8988T (cell line): Measurements from ENCODE around the gene NIM1K.
A peak's percentile ranks its signal among the peaks of the same experiment; 100 is the strongest.
"Not testable (repeated sequence)": the region's sequence is repeated elsewhere in the genome, so short reads cannot be mapped to it uniquely, and the experiment has no call there.

ENCODE experiments used
- DNase-seq: peaks from one replicate; pipeline ENCODE4 v3.0.0; 2011

NIM1K gene

DNA sequence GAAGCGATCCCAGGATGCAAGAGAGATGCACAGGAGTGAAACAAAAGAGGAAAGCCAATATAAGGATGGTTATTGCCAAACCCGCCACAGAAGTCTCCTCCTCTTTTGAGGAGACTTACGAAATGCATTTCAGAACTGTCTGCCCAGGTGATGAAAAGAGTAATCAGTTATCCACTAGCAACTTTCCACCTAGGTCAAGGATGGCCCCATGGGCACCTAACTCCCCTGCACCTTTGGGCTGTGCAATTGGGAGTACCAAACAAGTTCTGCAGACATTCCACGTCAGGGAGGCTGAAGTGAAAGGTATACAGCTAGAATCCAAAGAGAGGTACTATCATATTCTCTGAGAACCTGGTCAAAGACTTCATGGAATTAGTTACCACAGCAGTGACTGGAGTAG, 95.5 kb downstream of the NIM1K start:
- DNase-seq = no peak

DNA sequence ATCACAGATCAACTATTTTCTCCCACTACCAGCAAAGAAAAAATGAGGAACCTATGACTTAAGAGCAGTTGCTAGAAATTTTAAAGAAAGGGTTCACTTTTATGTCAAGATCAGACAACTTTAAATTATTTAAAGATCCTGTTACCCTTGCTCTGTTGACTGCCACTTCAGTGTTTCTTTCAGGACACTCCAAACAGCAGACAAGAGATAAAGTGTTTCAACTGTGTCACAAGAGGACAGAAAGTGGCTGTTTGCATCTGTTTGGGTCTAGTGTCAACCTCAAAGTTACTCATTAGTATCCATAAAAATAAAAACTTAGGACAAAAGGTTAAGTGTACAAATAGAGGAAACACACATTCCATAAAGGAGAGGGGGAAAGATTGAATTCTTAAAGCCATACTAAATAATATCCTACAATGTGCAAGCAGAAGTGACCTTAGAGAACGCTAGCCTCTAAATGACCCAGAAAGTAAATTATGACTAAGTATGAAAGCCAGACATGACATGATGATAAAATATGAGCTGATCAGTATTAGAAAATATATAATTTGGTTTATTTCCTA, 96.3 kb downstream of the NIM1K start:
- no peak for DNase-seq

DNA sequence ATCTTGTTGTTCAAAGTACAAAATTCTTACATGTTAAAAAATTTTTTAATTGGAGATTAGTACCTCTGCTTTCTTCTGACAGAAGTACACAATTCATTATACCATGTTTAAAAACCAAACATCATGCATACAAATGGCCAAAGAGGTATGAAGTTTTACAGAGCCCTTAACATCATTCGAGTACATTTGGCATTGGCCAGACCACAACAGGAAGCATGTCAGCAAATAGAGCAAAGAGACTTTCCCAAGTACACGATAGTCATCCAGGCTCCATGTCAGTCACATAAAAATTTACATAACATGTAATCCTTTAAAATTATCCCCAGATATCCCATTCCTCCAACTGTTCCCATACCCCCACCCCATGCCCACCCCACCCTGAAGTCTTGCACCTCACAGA, 98.7 kb downstream of the NIM1K start:
- DNase-seq = no peak

DNA sequence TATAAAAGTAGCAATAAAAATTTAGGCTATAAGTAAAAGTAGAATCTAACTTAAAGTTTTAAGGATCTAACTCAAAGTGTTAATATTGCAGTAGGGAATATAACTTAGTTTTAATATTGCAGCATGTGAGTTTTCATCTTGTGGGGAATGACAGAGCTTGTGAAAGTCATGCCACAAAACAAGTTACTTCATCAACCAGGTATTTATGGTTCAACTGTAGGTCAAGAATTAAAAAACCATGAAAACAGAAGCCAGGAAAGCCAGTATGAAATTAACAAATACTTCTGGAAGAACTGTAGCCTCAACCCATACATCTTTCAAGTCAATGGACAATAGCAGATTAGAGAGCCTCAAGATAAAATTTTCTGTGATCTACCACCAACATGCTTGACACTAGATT, 102.2 kb downstream of the NIM1K start:
- no peak for DNase-seq

DNA sequence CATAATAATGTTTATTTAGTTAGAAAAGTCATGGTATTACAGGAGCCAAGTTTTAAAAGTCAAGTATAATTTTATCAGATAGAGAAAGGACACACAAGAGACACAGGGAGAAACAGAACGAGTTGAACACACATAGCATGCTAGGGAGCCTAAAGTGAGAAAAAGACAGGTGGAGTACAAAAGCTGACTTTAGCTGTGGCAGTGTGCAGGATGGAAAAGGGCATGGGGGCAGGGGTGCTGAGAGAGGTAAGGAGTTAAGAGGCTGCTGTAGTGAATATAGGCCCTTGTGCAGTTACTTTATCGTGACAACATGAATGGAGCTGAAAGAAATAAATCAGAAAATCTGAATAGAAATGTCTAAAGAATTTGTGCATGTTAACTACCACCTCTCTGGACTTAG, 103.2 kb downstream of the NIM1K start:
- no peak for DNase-seq

DNA sequence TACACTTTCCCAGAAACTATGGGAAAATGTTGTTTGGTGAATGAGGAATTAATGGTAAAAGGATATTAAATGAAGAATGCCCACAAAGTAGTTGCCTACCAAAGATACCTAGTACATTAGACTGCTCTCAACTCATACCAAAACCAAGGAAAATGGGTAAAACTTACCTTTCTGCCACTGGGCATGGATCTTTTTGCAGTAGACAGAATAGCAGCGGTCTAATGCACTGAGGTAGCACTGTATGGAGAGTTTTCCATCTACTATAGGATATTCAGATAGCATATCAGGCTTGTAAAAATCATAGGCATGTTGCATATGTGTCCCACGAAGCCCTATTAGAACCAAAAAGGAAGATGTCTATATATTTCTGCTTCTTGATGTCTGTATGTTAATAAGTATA, 104.8 kb downstream of the NIM1K start:
- DNase-seq = no peak

DNA sequence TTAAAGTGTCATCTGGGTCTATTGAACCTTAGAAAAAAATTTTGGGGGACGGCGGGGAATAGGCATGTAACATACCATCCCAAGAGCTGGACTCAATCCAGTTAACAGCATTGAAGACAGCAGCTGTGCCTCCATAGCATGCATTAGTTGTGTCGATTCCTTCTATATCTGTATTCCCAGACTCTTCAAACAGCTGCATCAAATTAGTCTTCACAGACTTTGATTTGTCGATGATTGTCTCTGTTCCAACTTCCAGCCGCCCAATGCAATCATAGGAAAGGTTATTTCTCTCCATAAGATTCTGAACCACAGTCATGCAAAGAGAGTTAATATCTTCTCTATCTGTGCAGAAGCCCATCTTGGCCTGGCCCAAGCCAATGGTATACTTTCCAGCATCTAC, 106.4 kb downstream of the NIM1K start:
- DNase-seq = no peak

DNA sequence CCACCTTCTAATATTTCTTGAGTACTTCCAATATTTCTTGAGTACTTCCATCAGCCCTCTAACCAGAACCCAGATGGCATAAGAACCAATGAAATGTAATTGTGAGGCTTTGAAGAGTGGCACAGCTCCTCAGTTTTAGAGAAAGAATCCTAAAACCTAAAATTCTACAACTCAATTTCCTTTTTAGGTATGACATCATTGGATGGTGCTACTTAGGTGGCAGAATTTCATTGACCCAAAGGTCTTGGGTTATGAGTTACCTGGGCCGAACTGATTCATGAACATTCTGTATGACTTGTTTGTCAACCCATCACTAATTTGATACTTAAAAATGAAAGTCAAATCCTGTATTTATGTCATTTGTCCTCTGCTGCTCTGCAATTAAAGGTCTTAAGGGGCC, 108.1 kb downstream of the NIM1K start:
- no peak for DNase-seq

DNA sequence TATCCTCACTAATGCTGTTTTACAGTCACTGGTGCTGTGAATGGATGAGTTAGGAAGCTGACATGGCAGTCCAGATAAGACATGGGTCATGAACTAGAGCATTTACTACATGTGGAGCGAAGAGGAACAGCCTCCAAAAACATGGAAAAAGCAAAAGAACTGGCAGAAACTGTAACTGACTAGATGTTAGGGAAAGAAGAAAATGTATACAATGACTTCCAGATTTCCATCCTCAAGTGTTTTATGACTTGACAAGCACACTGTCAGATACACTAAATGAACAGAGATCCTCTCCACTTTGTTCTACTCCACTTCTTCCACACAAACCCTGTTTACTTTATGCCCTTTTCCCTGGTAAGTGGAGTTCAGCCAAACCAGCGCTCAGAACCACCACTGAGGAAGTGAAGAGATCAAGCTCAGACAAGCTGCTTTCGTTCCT, 109.6 kb downstream of the NIM1K start:
- no peak for DNase-seq

DNA sequence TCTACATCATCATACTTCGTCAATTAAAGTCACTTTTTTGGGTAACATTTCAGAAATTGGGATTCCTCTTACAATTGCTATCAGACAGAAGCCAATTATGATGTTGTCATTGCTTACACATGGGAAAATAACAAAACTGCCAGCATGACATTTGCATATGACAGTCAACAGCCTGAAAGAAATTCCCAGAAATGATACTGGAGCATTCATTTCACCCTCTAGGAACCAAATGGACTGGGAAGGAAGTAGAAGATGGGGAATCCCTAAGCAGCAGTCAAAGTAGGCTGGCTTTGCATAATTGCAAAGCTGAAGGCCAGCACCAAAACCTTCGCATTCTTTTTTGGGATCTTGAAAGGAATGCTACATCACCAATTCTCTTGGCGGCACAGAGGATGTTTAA, 110.5 kb downstream of the NIM1K start:
- DNase-seq = no peak

DNA sequence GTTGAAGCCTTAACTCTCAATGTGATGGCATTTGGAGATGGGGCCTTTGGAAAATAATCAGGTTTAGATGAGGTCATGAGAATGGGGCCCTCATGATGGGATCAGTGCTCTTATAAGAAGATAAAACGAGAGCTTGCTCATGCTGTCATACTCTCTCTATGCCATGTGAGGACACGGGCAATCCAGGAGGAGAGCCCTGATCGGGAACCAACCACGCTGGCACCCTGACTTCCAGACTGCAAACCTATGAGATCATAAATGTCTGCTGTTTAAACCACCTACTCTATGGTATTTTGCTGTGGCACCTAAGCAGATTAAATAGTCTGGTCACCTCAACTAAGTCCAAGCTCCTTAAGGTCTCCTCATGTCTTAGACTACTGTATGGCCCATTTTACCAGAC, 111.2 kb downstream of the NIM1K start:
- no peak for DNase-seq

DNA sequence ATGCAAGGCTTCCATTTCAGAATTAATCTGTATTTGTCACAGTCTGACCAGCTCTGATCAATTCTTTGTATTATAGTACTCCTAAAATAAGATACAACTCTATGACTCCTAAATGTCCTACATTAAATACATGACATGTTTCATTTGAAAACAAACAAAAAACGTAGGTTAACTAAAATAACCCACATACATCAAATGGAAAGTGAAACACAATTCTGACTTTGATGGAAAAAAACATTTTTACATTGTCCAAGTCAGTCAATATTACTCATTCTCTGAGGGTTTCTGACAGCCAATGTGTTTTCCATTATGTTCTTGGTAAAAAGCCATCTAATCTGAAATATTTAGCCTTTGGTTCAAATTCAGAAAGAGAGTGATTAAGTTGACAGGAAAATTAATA, 112.5 kb downstream of the NIM1K start:
- DNase-seq = no peak

DNA sequence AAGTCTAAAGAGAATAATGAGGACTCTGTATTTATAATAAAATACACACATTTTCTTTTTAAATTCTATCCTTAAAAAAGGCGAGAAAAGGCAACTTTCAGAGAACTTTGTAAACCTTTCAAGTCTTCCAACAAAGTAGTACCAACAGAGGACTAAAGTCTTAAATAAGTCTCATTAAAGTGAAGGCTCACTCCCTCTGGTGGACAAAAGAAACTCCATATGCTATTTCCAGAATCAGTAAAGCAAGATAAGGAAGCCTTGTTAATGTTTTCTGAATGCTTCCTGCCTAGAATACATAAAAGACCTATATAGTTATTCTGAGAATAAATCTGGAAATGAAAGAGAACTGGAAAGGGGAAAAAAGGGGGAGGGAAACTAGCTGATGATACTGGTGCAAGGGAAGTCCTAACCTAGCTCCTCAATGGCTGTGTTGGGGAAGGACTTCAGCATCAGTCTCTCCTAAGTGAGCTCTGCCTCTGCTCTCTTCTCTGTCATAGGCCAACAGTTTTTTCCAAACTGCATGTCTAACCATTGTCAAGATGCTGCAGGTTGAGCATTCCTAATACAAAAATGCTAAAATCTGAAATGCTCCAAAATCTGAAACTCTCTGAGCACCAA, 114.0 kb downstream of the NIM1K start:
- DNase-seq = no peak

DNA sequence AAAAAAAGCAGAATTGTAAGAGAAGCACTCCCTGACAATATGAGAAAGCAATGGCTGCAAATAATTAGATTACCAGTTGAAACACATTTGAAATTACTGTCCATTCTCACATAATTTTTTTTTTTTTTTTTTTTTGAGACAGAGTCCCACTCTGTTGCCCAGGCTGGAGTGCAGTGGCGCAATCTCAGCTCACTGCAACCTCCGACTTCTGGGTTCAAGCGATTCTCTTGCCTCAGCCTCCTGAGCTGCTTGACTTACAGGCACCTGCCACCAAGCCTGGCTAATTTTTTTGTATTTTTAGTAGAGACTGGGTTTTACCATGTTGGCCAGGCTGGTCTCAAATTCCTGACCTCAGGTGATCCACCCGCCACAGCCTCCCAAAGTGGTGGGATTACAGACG, 114.9 kb downstream of the NIM1K start:
- DNase-seq = not testable (repeated sequence)

DNA sequence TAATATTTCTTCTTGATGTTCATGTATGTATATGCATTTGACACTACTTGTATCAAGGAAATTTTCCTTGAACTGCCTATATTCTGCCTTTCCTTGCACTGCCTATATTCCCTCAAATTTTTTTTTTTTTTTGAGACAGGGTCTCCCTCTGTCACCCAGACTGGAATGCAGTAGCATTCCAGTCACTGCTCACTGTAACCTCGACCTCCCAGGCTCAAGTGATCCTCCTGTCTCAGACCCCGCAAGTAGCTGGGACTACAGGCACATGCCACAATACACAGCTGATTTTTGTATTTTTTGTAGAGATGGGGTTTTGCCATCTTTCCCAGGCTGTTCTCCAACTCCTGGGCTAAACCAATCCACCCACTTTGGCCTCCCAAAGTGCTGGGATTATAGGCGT, 117.1 kb downstream of the NIM1K start:
- DNase-seq = no peak

DNA sequence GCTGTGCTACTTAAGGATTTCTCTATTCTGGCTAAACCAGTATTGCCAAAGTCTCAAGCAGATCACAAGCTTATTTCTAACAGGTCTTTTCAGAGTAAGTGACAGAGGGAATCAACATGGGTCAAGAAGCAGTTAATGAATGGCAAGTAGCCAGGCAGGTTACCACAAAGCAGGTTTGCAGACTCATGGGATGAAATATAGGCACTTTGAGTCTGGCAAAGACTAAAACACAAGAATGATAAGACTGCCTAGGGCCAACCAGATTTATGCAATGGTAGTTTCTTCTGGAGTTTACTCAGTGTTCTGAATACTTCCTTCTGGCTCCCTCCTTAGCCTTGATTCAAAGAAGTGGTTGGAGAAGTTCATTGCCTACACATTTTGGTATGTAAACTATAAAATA, 117.6 kb downstream of the NIM1K start:
- no peak for DNase-seq

DNA sequence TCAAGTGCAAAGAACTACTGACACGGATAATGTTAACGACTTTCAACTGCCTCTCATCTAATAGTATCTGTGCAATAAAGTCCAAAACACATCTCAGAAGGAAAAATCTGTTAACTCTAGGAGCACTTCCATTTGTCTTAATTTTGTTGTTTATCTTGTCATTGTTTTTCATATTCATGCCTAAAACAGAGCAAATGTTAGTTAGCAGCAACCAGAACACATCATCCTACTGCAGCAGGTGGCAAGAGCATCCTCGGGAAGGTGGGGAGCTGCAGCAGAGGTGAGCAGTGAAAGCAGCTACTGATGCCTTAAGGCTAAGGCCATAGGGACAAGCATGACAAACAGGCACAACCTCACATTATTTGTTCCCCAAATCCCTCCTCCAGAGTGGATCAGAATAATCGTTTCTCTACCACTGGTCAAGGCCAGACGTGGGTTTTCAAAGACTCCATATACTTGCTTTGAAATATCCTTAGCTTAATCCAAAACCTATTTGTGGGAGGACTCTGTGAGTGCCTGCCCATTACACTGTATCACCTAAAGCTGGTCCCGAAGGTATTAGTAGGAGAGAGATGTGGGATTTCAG, 120.1 kb downstream of the NIM1K start:
- DNase-seq = no peak

DNA sequence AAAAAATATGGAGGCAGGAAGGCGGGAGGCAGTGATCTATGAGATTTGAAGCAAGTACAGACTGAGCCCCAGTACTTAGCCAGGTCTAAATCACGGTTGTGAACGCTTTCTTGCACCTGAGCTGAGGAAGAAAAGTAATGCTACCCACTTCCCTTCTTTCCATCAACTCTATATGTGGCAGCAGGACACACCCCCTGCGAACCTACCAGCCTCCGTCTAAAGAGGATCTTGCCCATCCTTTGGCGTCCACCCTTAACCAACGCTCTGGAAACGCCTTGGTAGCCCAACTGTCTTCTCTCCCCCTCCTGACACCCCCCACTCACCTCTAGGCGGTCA, 120.6 kb downstream of the NIM1K start:
- DNase-seq = peak; percentile 13

DNA sequence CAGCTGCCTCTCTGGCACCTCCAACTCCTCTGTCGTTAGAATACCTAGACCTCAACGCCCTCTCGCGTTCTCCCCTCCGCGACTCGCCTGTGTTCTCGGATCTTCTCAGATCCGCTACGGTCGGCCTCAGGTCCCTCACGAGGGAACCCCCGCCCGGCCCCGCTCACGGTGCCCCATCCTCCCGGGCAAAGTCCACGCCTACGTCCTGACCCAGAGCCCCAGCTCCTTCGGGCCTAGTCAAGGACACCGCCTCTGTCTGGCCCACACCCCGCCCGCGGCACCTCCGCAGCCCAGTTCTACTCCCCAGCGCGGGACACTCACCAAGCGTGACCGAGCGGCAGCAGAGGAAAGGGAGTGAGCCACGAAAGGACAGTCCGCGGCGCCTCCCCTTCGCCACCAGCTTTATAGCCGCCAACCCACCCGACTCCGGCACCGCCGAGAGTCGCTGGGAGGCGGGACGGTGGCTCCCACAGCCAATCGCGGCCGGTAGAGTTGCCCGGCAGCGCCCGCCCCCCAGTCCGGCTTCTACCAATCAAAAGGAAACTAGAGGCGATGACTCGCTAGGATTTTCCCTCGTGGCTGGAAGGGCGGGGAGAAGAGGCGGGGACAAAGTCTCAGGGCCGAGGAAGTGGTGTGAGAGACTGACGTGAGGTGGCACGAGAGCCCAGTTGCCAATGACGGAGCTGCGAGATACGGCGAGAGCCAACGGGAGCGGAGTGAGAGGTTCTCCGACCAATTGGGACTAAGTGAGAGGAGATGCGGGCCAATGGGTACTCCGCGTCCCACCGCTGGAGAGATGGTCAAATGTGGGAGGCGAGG, 121.2 kb downstream of the NIM1K start, which contains the start of gene HMGCS1:
Gene HMGCS1 (minus strand): TSS at position 378 of the 819 bp plus-strand sequence. CDS start 14,447 bp downstream, outside the sequence.
- peak; percentile 91 for DNase-seq

DNA sequence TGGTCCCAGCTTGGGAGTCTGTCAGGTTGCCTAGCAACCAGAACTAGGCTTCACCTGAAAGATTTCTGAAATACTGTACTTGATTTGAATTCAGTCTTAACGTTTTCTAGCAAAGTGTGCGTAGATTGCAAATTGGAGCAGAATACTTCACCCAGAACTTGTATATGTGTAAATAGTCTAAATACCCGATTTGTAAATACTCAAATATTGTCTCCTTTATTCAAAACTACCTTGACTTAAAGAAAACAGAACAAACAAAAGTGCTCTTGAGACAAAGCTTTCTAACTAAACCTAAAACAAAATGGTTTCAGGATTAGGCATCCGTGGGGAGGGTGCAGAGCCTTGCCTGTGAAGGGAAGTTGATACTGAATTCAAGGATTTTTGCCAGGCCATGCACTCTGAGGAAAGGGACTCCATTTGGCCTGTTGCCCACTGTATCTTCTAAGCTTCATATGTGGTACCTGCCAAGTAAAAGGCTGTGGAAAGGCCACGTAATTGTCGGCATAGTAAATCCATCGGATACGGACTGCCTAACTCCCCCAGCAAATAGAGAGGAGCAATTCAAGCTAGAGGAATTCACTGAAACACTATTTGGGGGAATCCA, 121.9 kb downstream of the NIM1K start:
- no peak for DNase-seq

DNA sequence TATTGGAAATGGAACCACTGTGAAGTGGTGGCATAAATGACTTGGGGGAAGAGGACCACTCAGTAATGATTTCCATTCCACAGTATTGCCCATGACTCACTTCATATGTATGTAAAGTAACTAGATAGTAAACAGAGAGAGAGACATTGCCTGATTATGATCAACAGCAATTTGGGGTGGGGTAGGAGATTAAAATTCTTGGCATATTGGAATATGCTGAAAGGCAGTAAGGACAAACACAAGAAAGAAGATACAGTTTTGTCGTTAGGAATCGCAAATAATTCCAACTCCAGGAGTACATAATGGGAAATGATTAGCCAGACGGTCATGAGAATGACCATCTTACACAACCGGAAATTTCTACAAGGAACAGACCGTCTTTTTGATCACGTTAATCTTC, 122.7 kb downstream of the NIM1K start:
- no peak for DNase-seq

DNA sequence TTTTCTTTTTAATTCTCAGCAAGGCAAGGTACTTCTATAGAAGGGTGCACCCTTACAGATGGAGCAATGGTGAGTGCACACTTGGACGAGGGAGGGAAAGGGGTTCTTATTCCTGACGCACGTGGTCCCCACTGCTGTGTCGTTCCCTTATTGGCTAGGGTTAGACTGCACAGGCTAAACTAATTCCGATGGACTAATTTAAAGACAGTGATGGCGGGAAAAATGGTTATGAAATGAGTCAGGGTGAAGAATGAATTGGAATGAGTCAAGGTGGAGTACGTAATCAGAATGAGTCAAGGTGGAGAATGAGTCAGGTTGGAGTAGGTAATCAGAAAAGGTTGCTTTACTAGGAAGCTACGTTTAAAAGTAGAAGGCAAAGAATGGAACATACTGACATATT, 123.2 kb downstream of the NIM1K start:
- no peak for DNase-seq

DNA sequence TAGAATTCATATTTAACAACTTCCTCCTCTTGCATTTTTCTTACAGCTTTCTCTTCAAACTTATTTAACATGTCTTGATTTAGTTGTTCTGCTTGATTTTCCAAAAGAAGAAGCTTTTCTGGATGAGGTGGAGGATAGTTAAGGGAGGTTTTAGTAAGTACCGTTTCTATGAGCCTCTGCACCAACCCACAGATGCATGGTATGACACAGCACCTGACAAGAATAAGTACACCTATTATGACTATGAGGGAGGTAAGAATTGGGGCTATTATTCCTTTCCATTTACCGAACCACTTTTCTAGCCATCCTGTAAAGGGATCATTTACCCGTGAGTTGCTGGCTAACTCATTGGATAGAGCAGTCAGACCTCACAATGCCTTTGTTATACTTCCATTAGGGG, 123.7 kb downstream of the NIM1K start:
- no peak for DNase-seq

DNA sequence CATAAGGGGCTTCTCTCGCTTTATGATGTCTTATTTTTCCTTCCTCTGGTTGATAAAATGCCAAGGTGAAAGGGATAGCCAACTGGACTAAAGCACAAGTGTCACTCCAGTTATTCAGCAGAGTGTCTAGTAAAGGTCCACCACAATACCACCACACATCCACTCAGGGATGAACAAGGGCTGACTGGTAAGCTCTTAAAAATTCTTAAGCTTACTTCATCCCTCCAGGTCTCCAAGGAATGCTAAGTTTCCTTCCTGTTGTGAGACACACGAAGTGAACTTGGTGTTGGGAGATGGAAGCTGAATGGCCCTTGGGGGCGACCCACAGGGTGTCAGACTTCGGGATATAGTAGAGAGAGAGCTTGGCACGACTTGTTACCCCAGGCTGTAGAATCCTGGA, 124.4 kb downstream of the NIM1K start:
- no peak for DNase-seq
